K562 (cell line): ENCODE results near the gene MED15. TPM values are rescaled to one million over a fixed set of nuclear protein-coding genes. Genes with fewer than 3 reads are reported as not detected.

ENCODE experiments used
- CBX3 ChIP-seq, 2 experiments: IDR thresholded peaks; 1 replicate in 1 of 2; 2 replicates in 1 of 2; pipeline ENCODE4 v1.6.1; 2012; ENCODE audit warnings: inconsistent platforms in 2 of 2, low read length in 2 of 2, borderline replicate concordance in 1 of 2, control low read depth in 1 of 2
- EP400 ChIP-seq: fragments of 450-650 bp; IDR thresholded peaks from 2 replicates; pipeline ENCODE4 v1.6.1; 2017; ENCODE audit warnings: antibody characterized with exemption, mild to moderate bottlenecking, moderate library complexity
- ETV1 ChIP-seq: fragments of 450-650 bp; conservative IDR thresholded peaks from 2 replicates; pipeline ENCODE4 v1.6.1; 2016; ENCODE audit warnings: missing genetic modification characterization, control low read depth, low read depth, missing compliant biosample characterization
- GATAD2A ChIP-seq: fragments of 450-650 bp; IDR thresholded peaks from 2 replicates; pipeline ENCODE4 v1.6.1; 2017
- GTF2A2 ChIP-seq: IDR thresholded peaks from 2 replicates; pipeline ENCODE4 v1.6.1; 2016; ENCODE audit warnings: mild to moderate bottlenecking, missing genetic modification characterization, missing compliant biosample characterization
- HMG20A ChIP-seq: fragments of 450-650 bp; formaldehyde crosslinking; conservative IDR thresholded peaks from 2 replicates; pipeline ENCODE4 v1.4.0; 2020; ENCODE audit warnings: mild to moderate bottlenecking, mixed read lengths
- JUN ChIP-seq, 2 experiments: sonication (generic) in 1 of 2; formaldehyde crosslinking in 1 of 2; IDR thresholded peaks; 2 replicates each; pipeline versions ENCODE4 v1.6.1 to v1.8.0; 2012 to 2022; ENCODE audit warnings: borderline replicate concordance in 2 of 2, mild to moderate bottlenecking in 2 of 2, improper control_type of control experiment in 1 of 2, low read depth in 1 of 2, low read length in 1 of 2, missing genetic modification reagents in 1 of 2
- NFXL1 ChIP-seq: fragments of 450-650 bp; formaldehyde crosslinking; IDR thresholded peaks from 2 replicates; pipeline ENCODE4 v1.4.0; 2021; ENCODE audit warnings: mild to moderate bottlenecking
- NR2F6 ChIP-seq: fragments of 450-650 bp; formaldehyde crosslinking; IDR thresholded peaks from 2 replicates; pipeline ENCODE4 v1.4.0; 2020; ENCODE audit warnings: mild to moderate bottlenecking
- PHB2 ChIP-seq: fragments of 450-650 bp; IDR thresholded peaks from 2 replicates; pipeline ENCODE4 v1.6.1; 2017; ENCODE audit warnings: low read depth
- POLR2A ChIP-seq: fragments of 450-650 bp; conservative IDR thresholded peaks from 2 replicates; pipeline ENCODE4 v1.6.1; 2016
- PRPF4 ChIP-seq: fragments of 200-400 bp; formaldehyde crosslinking; IDR thresholded peaks from one replicate; pipeline ENCODE4 v1.6.1; 2017; ENCODE audit warnings: low read length, low read depth, mild to moderate bottlenecking; ENCODE audit not compliant: insufficient read depth, poor library complexity, severe bottlenecking
- SMARCA5 ChIP-seq: fragments of 450-650 bp; IDR thresholded peaks from 2 replicates; pipeline ENCODE4 v1.6.1; 2016
- SMARCE1 ChIP-seq: fragments of 450-650 bp; IDR thresholded peaks from 2 replicates; pipeline ENCODE4 v1.7.1; 2016; ENCODE audit warnings: mild to moderate bottlenecking
- SNIP1 ChIP-seq: fragments of 450-650 bp; IDR thresholded peaks from 2 replicates; pipeline ENCODE4 v1.7.1; 2017; ENCODE audit warnings: low read depth, mild to moderate bottlenecking
- SOX6 ChIP-seq: fragments of 450-650 bp; IDR thresholded peaks from 2 replicates; pipeline ENCODE4 v1.6.1; 2014; ENCODE audit warnings: mild to moderate bottlenecking
- SRSF3 ChIP-seq: fragments of 200-400 bp; formaldehyde crosslinking; IDR thresholded peaks from 2 replicates; pipeline ENCODE4 v1.6.1; 2016; ENCODE audit warnings: mild to moderate bottlenecking, low read length, moderate library complexity; ENCODE audit not compliant: insufficient read depth
- TCF7 ChIP-seq: sonication (generic); IDR thresholded peaks from 2 replicates; pipeline ENCODE4 v1.6.1; 2016; ENCODE audit warnings: antibody characterized with exemption, borderline replicate concordance
- USF1 ChIP-seq: sonication (generic); formaldehyde crosslinking; IDR thresholded peaks from 2 replicates; pipeline ENCODE4 v1.9.0; 2022; ENCODE audit warnings: mild to moderate bottlenecking, missing genetic modification reagents
- ZBTB7A ChIP-seq: IDR thresholded peaks from 2 replicates; pipeline ENCODE4 v1.6.1; 2011; ENCODE audit warnings: low read depth, mild to moderate bottlenecking, low read length, moderate library complexity, borderline replicate concordance; ENCODE audit not compliant: control insufficient read depth
- ZNF175 ChIP-seq: fragments of 200-800 bp; sonication (Bioruptor generic); IDR thresholded peaks from 2 replicates; pipeline ENCODE4 v1.6.1; 2016; ENCODE audit warnings: low read depth, mild to moderate bottlenecking, missing genetic modification characterization, missing compliant biosample characterization
- ZNF23 ChIP-seq: fragments of 250-450 bp; sonication (Bioruptor Pico); IDR thresholded peaks from 2 replicates; pipeline ENCODE4 v1.4.0; 2020; ENCODE audit warnings: mild to moderate bottlenecking
- ZNF311 ChIP-seq: fragments of 250-450 bp; sonication (Bioruptor Pico); IDR thresholded peaks from 2 replicates; pipeline ENCODE4 v1.4.0; 2020; ENCODE audit warnings: mild to moderate bottlenecking, moderate library complexity
- ZNF354B ChIP-seq: fragments of 250-450 bp; sonication (Bioruptor Pico); IDR thresholded peaks from 2 replicates; pipeline ENCODE4 v1.4.0; 2020
- ZNF551 ChIP-seq: fragments of 250-450 bp; sonication (Bioruptor Pico); IDR thresholded peaks from 2 replicates; pipeline ENCODE4 v1.5.0; 2021; ENCODE audit warnings: mild to moderate bottlenecking, moderate library complexity
- ZNF696 ChIP-seq: fragments of 250-450 bp; sonication (Bioruptor Pico); conservative IDR thresholded peaks from 2 replicates; pipeline ENCODE4 v1.4.0; 2020; ENCODE audit warnings: mild to moderate bottlenecking, moderate library complexity
- polyA plus RNA-seq, 8 experiments: library from polyadenylated mRNA; depleted of rRNA in 4 of 8; stranded (reverse) in 5 of 8; unstranded in 3 of 8; fragments of >200 nt; fragmentation: Nextera tagmentation in 2 of 8; fragmentation: Illumina TruSeq in 1 of 8; extraction: Ambion mirVana in 2 of 8; extraction: Trizol in 1 of 8; gene quantifications; 2 replicates each; pipeline versions ENCODE4 v1.2.1 to v1.2.3, GENCODE V29; 2011 to 2014; ENCODE audit warnings: inconsistent platforms in 1 of 8, missing spikeins in 1 of 8
- total RNA-seq, 7 experiments: library from RNA; depleted of rRNA in 6 of 7; stranded (reverse); fragments of >200 nt in 6 of 7; fragmentation: Illumina TruSeq in 2 of 7; extraction: Trizol in 2 of 7; gene quantifications; 2 replicates each; pipeline versions ENCODE4 v1.2.1 to v1.2.3, GENCODE V29; 2011 to 2021; ENCODE audit warnings: low replicate concordance in 1 of 7
- TF ChIP-seq, protein P1 (sequence below): fragments of 200-800 bp; sonication (Bioruptor generic); IDR thresholded peaks from 2 replicates; pipeline ENCODE4 v1.6.1; 2016; ENCODE audit warnings: missing genetic modification characterization, missing compliant biosample characterization

Gene MED15
- total and polyA plus RNA-seq, 9 of the 15 experiments (the other 6 are each of a cell fraction or from before 2014, with no cell fraction given): 4.0 to 271 (median 60.1) TPM

DNA sequence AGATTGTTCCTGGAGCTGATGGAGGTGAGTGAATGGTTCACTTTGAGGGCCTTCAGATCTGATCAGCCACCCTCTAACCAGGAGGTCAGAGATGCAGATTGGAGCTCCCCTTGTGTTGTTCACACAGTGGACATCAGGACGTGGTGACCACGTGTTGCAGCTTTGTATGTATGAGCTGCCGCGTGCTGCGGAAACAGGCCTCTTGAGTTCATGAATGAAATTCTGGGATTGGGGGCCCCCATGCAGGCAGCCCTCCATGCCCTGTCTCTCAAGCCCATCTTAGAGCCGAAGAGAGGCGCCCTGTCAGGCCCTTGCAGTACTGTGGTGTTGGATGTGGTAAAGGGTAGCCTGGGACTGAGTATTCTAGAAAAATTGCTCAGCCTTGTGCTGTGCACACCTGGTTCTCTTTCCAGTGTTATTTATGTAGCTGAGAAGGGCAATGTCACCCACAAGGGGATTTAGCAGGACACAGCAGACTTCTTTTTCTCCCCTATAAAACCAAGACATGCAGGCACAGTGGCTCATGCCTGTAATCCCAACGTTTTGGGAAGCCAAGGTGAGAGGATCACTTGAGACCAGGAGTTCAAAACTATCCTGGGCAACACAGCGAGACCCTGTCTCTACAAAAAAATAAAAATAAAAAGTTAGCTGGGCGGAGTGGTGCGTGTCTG, 64.9 kb downstream of the MED15 start (continued):
- TF ChIP-seq PHB2 (no peak), PRPF4 (no peak), ZBTB7A (no peak), ETV1 (tag) (no peak), GTF2A2 (tag) (no peak), NFXL1 (no peak), EP400 (no peak), SMARCE1 (no peak), ZNF551 (CRISPR knock-in tag) (no peak), SMARCA5 (no peak), CBX3 (IDR thresholded peaks at IDR 0.05; ENCODE audit: borderline replicate concordance in 1 of 2, low read length in 2 of 2) (no peak), TCF7 (no peak), ZNF696 (CRISPR knock-in tag) (no peak), HMG20A (CRISPR knock-in tag) (no peak), ZNF175 (CRISPR knock-in tag) (no peak), SNIP1 (no peak), NR2F6 (no peak), JUN (IDR thresholded peaks at IDR 0.05; ENCODE audit: borderline replicate concordance, low read depth, low read length) (no peak), JUN (CRISPR knock-in tag; IDR thresholded peaks at IDR 0.05; ENCODE audit: borderline replicate concordance) (peak; percentile 64; the same call in 1 of the 2 replicates), ZNF311 (CRISPR knock-in tag) (no peak), SRSF3 (no peak), ZNF354B (no peak), USF1 (CRISPR knock-in tag) (0 out of 2 replicates have a peak, but pooled peaks have one; percentile 18), POLR2A (no peak), ZNF23 (CRISPR knock-in tag) (no peak), SOX6 (no peak), GATAD2A (no peak)
- TF ChIP-seq, protein P1, sequence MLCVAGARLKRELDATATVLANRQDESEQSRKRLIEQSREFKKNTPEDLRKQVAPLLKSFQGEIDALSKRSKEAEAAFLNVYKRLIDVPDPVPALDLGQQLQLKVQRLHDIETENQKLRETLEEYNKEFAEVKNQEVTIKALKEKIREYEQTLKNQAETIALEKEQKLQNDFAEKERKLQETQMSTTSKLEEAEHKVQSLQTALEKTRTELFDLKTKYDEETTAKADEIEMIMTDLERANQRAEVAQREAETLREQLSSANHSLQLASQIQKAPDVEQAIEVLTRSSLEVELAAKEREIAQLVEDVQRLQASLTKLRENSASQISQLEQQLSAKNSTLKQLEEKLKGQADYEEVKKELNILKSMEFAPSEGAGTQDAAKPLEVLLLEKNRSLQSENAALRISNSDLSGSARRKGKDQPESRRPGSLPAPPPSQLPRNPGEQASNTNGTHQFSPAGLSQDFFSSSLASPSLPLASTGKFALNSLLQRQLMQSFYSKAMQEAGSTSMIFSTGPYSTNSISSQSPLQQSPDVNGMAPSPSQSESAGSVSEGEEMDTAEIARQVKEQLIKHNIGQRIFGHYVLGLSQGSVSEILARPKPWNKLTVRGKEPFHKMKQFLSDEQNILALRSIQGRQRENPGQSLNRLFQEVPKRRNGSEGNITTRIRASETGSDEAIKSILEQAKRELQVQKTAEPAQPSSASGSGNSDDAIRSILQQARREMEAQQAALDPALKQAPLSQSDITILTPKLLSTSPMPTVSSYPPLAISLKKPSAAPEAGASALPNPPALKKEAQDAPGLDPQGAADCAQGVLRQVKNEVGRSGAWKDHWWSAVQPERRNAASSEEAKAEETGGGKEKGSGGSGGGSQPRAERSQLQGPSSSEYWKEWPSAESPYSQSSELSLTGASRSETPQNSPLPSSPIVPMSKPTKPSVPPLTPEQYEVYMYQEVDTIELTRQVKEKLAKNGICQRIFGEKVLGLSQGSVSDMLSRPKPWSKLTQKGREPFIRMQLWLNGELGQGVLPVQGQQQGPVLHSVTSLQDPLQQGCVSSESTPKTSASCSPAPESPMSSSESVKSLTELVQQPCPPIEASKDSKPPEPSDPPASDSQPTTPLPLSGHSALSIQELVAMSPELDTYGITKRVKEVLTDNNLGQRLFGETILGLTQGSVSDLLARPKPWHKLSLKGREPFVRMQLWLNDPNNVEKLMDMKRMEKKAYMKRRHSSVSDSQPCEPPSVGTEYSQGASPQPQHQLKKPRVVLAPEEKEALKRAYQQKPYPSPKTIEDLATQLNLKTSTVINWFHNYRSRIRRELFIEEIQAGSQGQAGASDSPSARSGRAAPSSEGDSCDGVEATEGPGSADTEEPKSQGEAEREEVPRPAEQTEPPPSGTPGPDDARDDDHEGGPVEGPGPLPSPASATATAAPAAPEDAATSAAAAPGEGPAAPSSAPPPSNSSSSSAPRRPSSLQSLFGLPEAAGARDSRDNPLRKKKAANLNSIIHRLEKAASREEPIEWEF: no peak
